SK-N-SH (cell line): ENCODE results near the gene SLC1A2.

Source experiments
- EZH2phosphoT487 ChIP-seq: fragments of 200-600 bp; sonication (generic); IDR thresholded peaks from 2 replicates; pipeline ENCODE4 v1.6.1; 2017; ENCODE audit warnings: low read depth, mixed run types, mild to moderate bottlenecking, antibody characterized with exemption, moderate library complexity, borderline replicate concordance
- POLR2AphosphoS5 ChIP-seq: IDR thresholded peaks from 2 replicates; pipeline ENCODE4 v1.6.1; 2012; ENCODE audit warnings: low read depth, low read length
- TCF12 ChIP-seq: IDR thresholded peaks from 2 replicates; pipeline ENCODE4 v1.4.0; 2012
- TF ChIP-seq, protein P1 (sequence below): fragments of 200-600 bp; sonication (generic); IDR thresholded peaks from 2 replicates; pipeline ENCODE4 v1.6.1; 2017; ENCODE audit warnings: antibody characterized with exemption, mild to moderate bottlenecking, moderate library complexity

GRCh38 chr11:35275786-35276170 lies 143.6 kb downstream of the SLC1A2 start:
- TF ChIP-seq, protein P1, sequence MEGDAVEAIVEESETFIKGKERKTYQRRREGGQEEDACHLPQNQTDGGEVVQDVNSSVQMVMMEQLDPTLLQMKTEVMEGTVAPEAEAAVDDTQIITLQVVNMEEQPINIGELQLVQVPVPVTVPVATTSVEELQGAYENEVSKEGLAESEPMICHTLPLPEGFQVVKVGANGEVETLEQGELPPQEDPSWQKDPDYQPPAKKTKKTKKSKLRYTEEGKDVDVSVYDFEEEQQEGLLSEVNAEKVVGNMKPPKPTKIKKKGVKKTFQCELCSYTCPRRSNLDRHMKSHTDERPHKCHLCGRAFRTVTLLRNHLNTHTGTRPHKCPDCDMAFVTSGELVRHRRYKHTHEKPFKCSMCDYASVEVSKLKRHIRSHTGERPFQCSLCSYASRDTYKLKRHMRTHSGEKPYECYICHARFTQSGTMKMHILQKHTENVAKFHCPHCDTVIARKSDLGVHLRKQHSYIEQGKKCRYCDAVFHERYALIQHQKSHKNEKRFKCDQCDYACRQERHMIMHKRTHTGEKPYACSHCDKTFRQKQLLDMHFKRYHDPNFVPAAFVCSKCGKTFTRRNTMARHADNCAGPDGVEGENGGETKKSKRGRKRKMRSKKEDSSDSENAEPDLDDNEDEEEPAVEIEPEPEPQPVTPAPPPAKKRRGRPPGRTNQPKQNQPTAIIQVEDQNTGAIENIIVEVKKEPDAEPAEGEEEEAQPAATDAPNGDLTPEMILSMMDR = no peak
- no peak for TF ChIP-seq EZH2phosphoT487
- no peak for TF ChIP-seq TCF12
- no peak for TF ChIP-seq POLR2AphosphoS5
